H9 (cell line): ENCODE results near the gene ADAMTSL5. TPM values are rescaled to one million over a fixed set of nuclear protein-coding genes. Genes with fewer than 3 reads are reported as not detected.

Experiments
- DNase-seq: peaks from one replicate; pipeline ENCODE4 v3.0.0-alpha.2; 2017
- H2AFZ ChIP-seq: one replicate; pipeline ENCODE4 v1.6.1; 2013; ENCODE audit warnings: mild to moderate bottlenecking, low read length, control low read depth, moderate library complexity
- H2AK5ac ChIP-seq: 2 replicates; pipeline ENCODE4 v1.6.1; 2013; ENCODE audit warnings: low read length, control low read depth, mixed read lengths; ENCODE audit not compliant: insufficient read length
- H2BK120ac ChIP-seq: one replicate; pipeline ENCODE4 v1.6.1; 2013; ENCODE audit warnings: low read depth, mild to moderate bottlenecking, low read length, control low read depth, inconsistent platforms; ENCODE audit not compliant: poor library complexity, severe bottlenecking
- H2BK12ac ChIP-seq: 2 replicates; pipeline ENCODE4 v1.6.1; 2013; ENCODE audit warnings: low read length, control low read depth, mixed read lengths, low read depth; ENCODE audit not compliant: insufficient read length
- H2BK15ac ChIP-seq: 2 replicates; pipeline ENCODE4 v1.6.1; 2013; ENCODE audit warnings: low read depth, low read length, control low read depth
- H2BK20ac ChIP-seq: one replicate; pipeline ENCODE4 v1.6.1; 2013; ENCODE audit warnings: low read depth, mild to moderate bottlenecking, low read length, control low read depth, inconsistent platforms; ENCODE audit not compliant: poor library complexity, severe bottlenecking
- H2BK5ac ChIP-seq: 2 replicates; pipeline ENCODE4 v1.6.1; 2013; ENCODE audit warnings: low read length, control low read depth, mixed read lengths; ENCODE audit not compliant: insufficient read length
- H3K14ac ChIP-seq: 2 replicates; pipeline ENCODE4 v1.6.1; 2013; ENCODE audit warnings: low read length, control low read depth; ENCODE audit not compliant: insufficient read depth
- H3K18ac ChIP-seq: 2 replicates; pipeline ENCODE4 v1.6.1; 2013; ENCODE audit warnings: low read depth, mild to moderate bottlenecking, mixed read lengths, low read length, control low read depth; ENCODE audit not compliant: insufficient read length
- H3K23ac ChIP-seq: 2 replicates; pipeline ENCODE4 v1.6.1; 2013; ENCODE audit warnings: low read length, control low read depth, mixed read lengths, low read depth; ENCODE audit not compliant: insufficient read length
- H3K23me2 ChIP-seq: 2 replicates; pipeline ENCODE4 v1.6.1; 2013; ENCODE audit warnings: low read depth, mild to moderate bottlenecking, mixed read lengths, low read length, control low read depth; ENCODE audit not compliant: insufficient read length, poor library complexity, severe bottlenecking
- H3K27ac ChIP-seq: 2 replicates; pipeline ENCODE4 v1.5.1; 2013; ENCODE audit warnings: low read length, control low read depth, mixed read lengths, low read depth; ENCODE audit not compliant: insufficient read length
- H3K27me3 ChIP-seq: 2 replicates; pipeline ENCODE4 v1.6.1; 2013; ENCODE audit warnings: low read length, control low read depth, inconsistent platforms; ENCODE audit not compliant: insufficient read depth
- H3K4ac ChIP-seq: 2 replicates; pipeline ENCODE4 v1.6.1; 2013; ENCODE audit warnings: low read depth, mild to moderate bottlenecking, control low read depth, inconsistent platforms, low read length, moderate library complexity
- H3K4me1 ChIP-seq: 2 replicates; pipeline ENCODE4 v1.6.1; 2013; ENCODE audit warnings: low read length, control low read depth, inconsistent platforms; ENCODE audit not compliant: insufficient read depth
- H3K4me2 ChIP-seq: 2 replicates; pipeline ENCODE4 v1.6.1; 2013; ENCODE audit warnings: low read length, control low read depth, mixed read lengths; ENCODE audit not compliant: insufficient read length, insufficient read depth
- H3K56ac ChIP-seq: 2 replicates; pipeline ENCODE4 v1.6.1; 2013; ENCODE audit warnings: low read depth, mild to moderate bottlenecking, mixed read lengths, low read length, control low read depth; ENCODE audit not compliant: insufficient read length
- H3K79me1 ChIP-seq: 2 replicates; pipeline ENCODE4 v1.6.1; 2013; ENCODE audit warnings: low read depth, mild to moderate bottlenecking, moderate library complexity, low read length, control low read depth, inconsistent platforms; ENCODE audit not compliant: insufficient read depth, poor library complexity, severe bottlenecking
- H3K79me2 ChIP-seq: 2 replicates; pipeline ENCODE4 v1.6.1; 2013; ENCODE audit warnings: low read length, control low read depth, inconsistent platforms; ENCODE audit not compliant: insufficient read depth
- H3K9ac ChIP-seq: 2 replicates; pipeline ENCODE4 v1.6.1; 2013; ENCODE audit warnings: low read length, control low read depth, mixed read lengths; ENCODE audit not compliant: insufficient read length; ENCODE audit errors: extremely low read depth
- H3K9me3 ChIP-seq: one replicate; pipeline ENCODE4 v1.6.1; 2013; ENCODE audit warnings: low read depth, low read length, inconsistent platforms; ENCODE audit not compliant: control insufficient read depth
- H3T11ph ChIP-seq: one replicate; pipeline ENCODE4 v1.6.1; 2013; ENCODE audit warnings: mild to moderate bottlenecking, low read length, control low read depth, inconsistent platforms
- H4K20me1 ChIP-seq: one replicate; pipeline ENCODE4 v1.6.1; 2013; ENCODE audit not compliant: control insufficient read depth, insufficient read length, insufficient read depth
- H4K5ac ChIP-seq: 2 replicates; pipeline ENCODE4 v1.6.1; 2013; ENCODE audit warnings: low read depth, mild to moderate bottlenecking, mixed read lengths, low read length, control low read depth; ENCODE audit not compliant: insufficient read length
- H4K8ac ChIP-seq: replicated peaks from 2 replicates; pipeline ENCODE4 v1.6.1; 2013; ENCODE audit warnings: low read length, control low read depth, mixed read lengths, low read depth; ENCODE audit not compliant: insufficient read length
- H4K91ac ChIP-seq: 2 replicates; pipeline ENCODE4 v1.6.1; 2013; ENCODE audit warnings: low read depth, mild to moderate bottlenecking, moderate library complexity, mixed read lengths, low read length, control low read depth; ENCODE audit not compliant: insufficient read length
- H3K27ac Mint-ChIP-seq, 3 experiments: 2 replicates in 2 of 3; 3 replicates in 1 of 3; pipeline ENCODE4 v1.8.0; 2020 to 2021; ENCODE audit warnings: mixed read lengths in 3 of 3, mild to moderate bottlenecking in 1 of 3, moderate library complexity in 1 of 3
- H3K27me3 Mint-ChIP-seq: 2 replicates; pipeline ENCODE4 v1.8.0; 2021; ENCODE audit warnings: low read depth, mild to moderate bottlenecking, moderate library complexity, mixed read lengths
- H3K36me3 Mint-ChIP-seq, 3 experiments: 2 replicates in 2 of 3; 3 replicates in 1 of 3; pipeline ENCODE4 v1.8.0; 2020 to 2021; ENCODE audit warnings: low read depth in 3 of 3, mixed read lengths in 3 of 3; ENCODE audit not compliant: insufficient read depth in 1 of 3
- H3K4me1 Mint-ChIP-seq, 2 experiments: 2 replicates each; pipeline ENCODE4 v1.8.0; 2020; ENCODE audit warnings: mixed read lengths in 2 of 2
- H3K4me3 Mint-ChIP-seq, 2 experiments: 2 replicates in 1 of 2; 3 replicates in 1 of 2; pipeline ENCODE4 v1.8.0; 2020 to 2021; ENCODE audit warnings: mild to moderate bottlenecking in 2 of 2, mixed read lengths in 2 of 2, moderate library complexity in 1 of 2
- H3K9me3 Mint-ChIP-seq, 2 experiments: 2 replicates in 1 of 2; 3 replicates in 1 of 2; pipeline ENCODE4 v1.8.0; 2020; ENCODE audit warnings: mild to moderate bottlenecking in 2 of 2, mixed read lengths in 2 of 2, moderate library complexity in 1 of 2
- WGBS: extraction: QIAGEN DNeasy Blood & Tissue Kit; methylation state at CpG from one replicate; pipeline ENCODE4 v1.1.7; 2013; ENCODE audit warnings: missing lambda C conversion rate, low lambda C conversion rate, mixed read lengths; ENCODE audit not compliant: insufficient read length; ENCODE audit errors: extremely low coverage; 5-methylcytosine and 5-hydroxymethylcytosine counted together
- total RNA-seq: library from RNA; stranded (reverse); gene quantifications from 2 replicates; pipeline ENCODE4 v1.2.1, GENCODE V29; 2021
- TF ChIP-seq, protein P1 (sequence below): fragments of 200-600 bp; sonication (generic); conservative IDR thresholded peaks from 3 replicates; pipeline ENCODE4 v1.8.0; 2021; ENCODE audit warnings: antibody characterized with exemption, mild to moderate bottlenecking

ADAMTSL5 gene
- total RNA-seq, 1 experiment from 2014 or later = 1.5 TPM

DNA sequence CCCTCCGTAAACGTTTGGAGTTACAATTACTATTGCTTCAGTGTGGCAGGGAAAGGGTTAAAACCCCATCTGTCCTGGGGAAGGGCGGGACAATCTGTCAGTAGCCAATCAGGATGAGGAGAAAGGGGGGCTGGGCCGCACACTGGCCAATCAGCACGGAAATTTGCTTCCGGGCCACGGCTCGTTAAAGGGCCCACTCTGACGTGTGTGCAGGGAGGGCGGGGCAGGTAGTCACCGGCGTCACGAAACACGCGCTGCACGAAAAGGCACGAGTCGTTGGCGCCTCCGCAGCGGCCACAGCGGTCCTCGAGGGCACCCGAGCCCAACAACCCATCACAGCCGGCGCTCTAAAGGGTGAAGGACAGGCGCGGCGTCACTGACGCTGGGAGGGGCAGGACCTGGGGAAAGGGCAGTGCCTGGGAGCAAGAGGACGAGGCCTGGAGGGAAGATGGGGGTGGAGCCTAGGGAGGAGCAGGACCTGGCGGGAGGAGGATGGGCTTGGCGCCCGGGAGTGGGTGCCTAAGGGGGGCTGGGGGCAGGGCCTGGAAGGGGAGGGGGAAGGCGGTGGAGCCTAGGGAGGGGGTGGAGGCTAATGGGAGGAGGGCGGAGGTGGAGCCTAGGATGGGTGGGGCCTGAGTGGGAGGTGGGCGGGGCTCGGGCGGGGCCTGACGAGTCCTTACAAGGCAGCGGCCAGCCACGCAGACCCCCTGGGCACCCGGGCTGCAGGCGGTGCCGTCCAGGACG is 4.9 kb downstream of the ADAMTSL5 start:
- peak overlapping the region; percentile 61 for H3K18ac ChIP-seq
- H2AFZ ChIP-seq = no peak overlapping the region
- H3K27ac ChIP-seq = no peak overlapping the region
- no peak overlapping the region for H3K4ac ChIP-seq
- peaks cover 11% of the 10 kb centered on the region for H3K23me2 ChIP-seq
- no peaks in the 10 kb centered on the region for H3K9me3 ChIP-seq
- H4K8ac ChIP-seq = no peak overlapping the region
- WGBS = no CpG with 5 or more reads among the region's 46 CpGs
- H4K20me1 ChIP-seq = no peaks in the 10 kb centered on the region
- H3K14ac ChIP-seq = no peak overlapping the region
- H2BK20ac ChIP-seq = no peak overlapping the region
- no peak overlapping the region for H3K23ac ChIP-seq
- Mint-ChIP-seq H3K9me3 (peaks cover 0 to 4% of the 10 kb centered on the region in 2 experiments; a peak in 1 of 5 replicates), H3K36me3 (no peaks in the 10 kb centered on the region), H3K4me1 (peaks cover 13 to 20% of the 10 kb centered on the region in 2 experiments), H3K4me3 (peak overlapping the region; percentile 86 to 96), H3K27ac (peak overlapping the region; percentile 95 to 99 (median 99); a peak in 6 of 7 replicates), H3K27me3 (peaks cover 72% of the 10 kb centered on the region)
- H4K5ac ChIP-seq = no peak overlapping the region
- no peaks in the 10 kb centered on the region for H3K4me1 ChIP-seq
- no peak overlapping the region for H3K56ac ChIP-seq
- H2BK15ac ChIP-seq = no peak overlapping the region
- H3K79me1 ChIP-seq = no peaks in the 10 kb centered on the region
- DNase-seq = peak; percentile 98
- no peaks in the 10 kb centered on the region; the same call in 1 of the 2 replicates for H3K27me3 ChIP-seq
- peak overlapping the region; percentile 14 for H3K4me2 ChIP-seq
- no peaks in the 10 kb centered on the region for H3K79me2 ChIP-seq
- no peak overlapping the region for H4K91ac ChIP-seq
- H2BK120ac ChIP-seq = no peak overlapping the region
- H2AK5ac ChIP-seq = no peak overlapping the region
- H3K9ac ChIP-seq = no peak overlapping the region
- no peak overlapping the region for H3T11ph ChIP-seq
- H2BK5ac ChIP-seq = no peak overlapping the region
- TF ChIP-seq, protein P1, sequence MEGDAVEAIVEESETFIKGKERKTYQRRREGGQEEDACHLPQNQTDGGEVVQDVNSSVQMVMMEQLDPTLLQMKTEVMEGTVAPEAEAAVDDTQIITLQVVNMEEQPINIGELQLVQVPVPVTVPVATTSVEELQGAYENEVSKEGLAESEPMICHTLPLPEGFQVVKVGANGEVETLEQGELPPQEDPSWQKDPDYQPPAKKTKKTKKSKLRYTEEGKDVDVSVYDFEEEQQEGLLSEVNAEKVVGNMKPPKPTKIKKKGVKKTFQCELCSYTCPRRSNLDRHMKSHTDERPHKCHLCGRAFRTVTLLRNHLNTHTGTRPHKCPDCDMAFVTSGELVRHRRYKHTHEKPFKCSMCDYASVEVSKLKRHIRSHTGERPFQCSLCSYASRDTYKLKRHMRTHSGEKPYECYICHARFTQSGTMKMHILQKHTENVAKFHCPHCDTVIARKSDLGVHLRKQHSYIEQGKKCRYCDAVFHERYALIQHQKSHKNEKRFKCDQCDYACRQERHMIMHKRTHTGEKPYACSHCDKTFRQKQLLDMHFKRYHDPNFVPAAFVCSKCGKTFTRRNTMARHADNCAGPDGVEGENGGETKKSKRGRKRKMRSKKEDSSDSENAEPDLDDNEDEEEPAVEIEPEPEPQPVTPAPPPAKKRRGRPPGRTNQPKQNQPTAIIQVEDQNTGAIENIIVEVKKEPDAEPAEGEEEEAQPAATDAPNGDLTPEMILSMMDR = no peak
- H2BK12ac ChIP-seq = no peak overlapping the region
